KMS-11 (cell line): ENCODE data around the gene STIM2.
"Not testable (repeated sequence)": the region's sequence is repeated elsewhere in the genome, so short reads cannot be mapped to it uniquely, and the experiment has no call there.

Source experiments
- H2AFZ ChIP-seq: fragments of 200-600 bp; sonication (generic); 2 replicates; pipeline ENCODE4 v1.6.1; 2016; ENCODE audit warnings: antibody characterized with exemption, mixed run types, low read depth
- H3K27ac ChIP-seq: fragments of 200-600 bp; sonication (generic); 2 replicates; pipeline ENCODE4 v1.6.1; 2016; ENCODE audit warnings: mild to moderate bottlenecking, mixed run types
- H3K27me3 ChIP-seq: fragments of 200-600 bp; sonication (generic); 2 replicates; pipeline ENCODE4 v1.6.1; 2017; ENCODE audit warnings: mild to moderate bottlenecking, low read depth, mixed run types, moderate library complexity; ENCODE audit not compliant: insufficient read depth
- H3K36me3 ChIP-seq: fragments of 200-600 bp; sonication (generic); 2 replicates; pipeline ENCODE4 v1.6.1; 2017; ENCODE audit warnings: mild to moderate bottlenecking, mixed run types; ENCODE audit not compliant: insufficient read depth
- H3K4me1 ChIP-seq: fragments of 200-600 bp; sonication (generic); 2 replicates; pipeline ENCODE4 v1.6.1; 2016; ENCODE audit warnings: mild to moderate bottlenecking, low read depth, mixed run types; ENCODE audit not compliant: poor library complexity, severe bottlenecking
- H3K4me2 ChIP-seq: fragments of 200-600 bp; sonication (generic); 2 replicates; pipeline ENCODE4 v1.7.0; 2016; ENCODE audit warnings: mild to moderate bottlenecking, mixed run types
- H3K4me3 ChIP-seq: fragments of 200-600 bp; sonication (generic); IDR thresholded peaks from 2 replicates; pipeline ENCODE4 v1.6.1; 2017; ENCODE audit warnings: low read depth, low read length, mixed read lengths; ENCODE audit not compliant: insufficient read depth
- H3K79me2 ChIP-seq: fragments of 200-600 bp; sonication (generic); 2 replicates; pipeline ENCODE4 v1.6.1; 2016; ENCODE audit warnings: low read depth, mixed run types; ENCODE audit not compliant: insufficient read depth
- H3K9ac ChIP-seq: fragments of 200-600 bp; sonication (generic); 2 replicates; pipeline ENCODE4 v1.6.1; 2016; ENCODE audit warnings: mild to moderate bottlenecking, mixed run types
- H4K20me1 ChIP-seq: fragments of 200-600 bp; sonication (generic); 2 replicates; pipeline ENCODE4 v1.6.1; 2016; ENCODE audit warnings: mild to moderate bottlenecking, mixed run types; ENCODE audit not compliant: insufficient read depth
- CTCF ChIP-seq: fragments of 200-600 bp; sonication (generic); conservative IDR thresholded peaks from 2 replicates; pipeline ENCODE4 v1.6.1; 2017; ENCODE audit warnings: low read depth, mild to moderate bottlenecking, antibody characterized with exemption, low read length, moderate library complexity, mixed read lengths

The STIM2 gene

GRCh38 chr4:26821031-26821430, 39.6 kb upstream of the STIM2 start:
- H3K4me3 ChIP-seq, result no peak overlapping the region
- no peak overlapping the region for H2AFZ ChIP-seq
- H4K20me1 ChIP-seq, result no peaks in the 10 kb centered on the region
- H3K36me3 ChIP-seq, result no peaks in the 10 kb centered on the region
- H3K79me2 ChIP-seq, result no peaks in the 10 kb centered on the region
- no peaks in the 10 kb centered on the region for H3K4me1 ChIP-seq
- H3K27ac ChIP-seq, result no peak overlapping the region
- no peaks in the 10 kb centered on the region for H3K27me3 ChIP-seq
- no peak overlapping the region for H3K9ac ChIP-seq
- no peak for TF ChIP-seq CTCF
- H3K4me2 ChIP-seq, result no peak overlapping the region

- H3K79me2 ChIP-seq, result no peaks in the 10 kb centered on the region
- H3K4me1 ChIP-seq, result no peaks in the 10 kb centered on the region
- H3K9ac ChIP-seq, result no peak overlapping the region
- no peak for TF ChIP-seq CTCF
- H3K36me3 ChIP-seq, result no peaks in the 10 kb centered on the region
- H3K4me2 ChIP-seq, result no peak overlapping the region
- H2AFZ ChIP-seq, result no peak overlapping the region
- no peaks in the 10 kb centered on the region for H3K27me3 ChIP-seq
- H3K4me3 ChIP-seq, result no peak overlapping the region
- H3K27ac ChIP-seq, result no peak overlapping the region
- H4K20me1 ChIP-seq, result no peaks in the 10 kb centered on the region
Observed at GRCh38 chr4:26821677-26822503, 38.8 kb upstream of the STIM2 start.

- Histone ChIP-seq H3K4me2 (no peak overlapping the region), H3K9ac (no peak overlapping the region), H4K20me1 (no peaks in the 10 kb centered on the region), H3K27me3 (no peaks in the 10 kb centered on the region), H2AFZ (no peak overlapping the region), H3K4me1 (no peaks in the 10 kb centered on the region), H3K27ac (no peak overlapping the region), H3K36me3 (no peaks in the 10 kb centered on the region), H3K4me3 (no peak overlapping the region), H3K79me2 (no peaks in the 10 kb centered on the region)
- no peak for TF ChIP-seq CTCF
Observed at GRCh38 chr4:26822546-26822945, 38.1 kb upstream of the STIM2 start.

- not testable (repeated sequence) for H3K4me3 ChIP-seq, H2AFZ ChIP-seq, H3K9ac ChIP-seq, H3K27ac ChIP-seq, H3K4me2 ChIP-seq, H4K20me1 ChIP-seq, H3K27me3 ChIP-seq, H3K79me2 ChIP-seq, H3K36me3 ChIP-seq, H3K4me1 ChIP-seq
Observed at GRCh38 chr4:26822974-26823373, 37.7 kb upstream of the STIM2 start.

GRCh38 chr4:26823583-26823982, 37.1 kb upstream of the STIM2 start:
- Histone ChIP-seq H3K4me2 (no peak overlapping the region), H3K36me3 (no peaks in the 10 kb centered on the region), H3K27me3 (no peaks in the 10 kb centered on the region), H3K4me1 (no peaks in the 10 kb centered on the region), H3K79me2 (no peaks in the 10 kb centered on the region), H4K20me1 (no peaks in the 10 kb centered on the region), H3K9ac (no peak overlapping the region), H3K27ac (no peak overlapping the region), H3K4me3 (no peak overlapping the region), H2AFZ (no peak overlapping the region)
- TF ChIP-seq CTCF, result no peak
